Posterior cingulate gyrus (tissue), 11 donors: ENCODE measurements around the gene GSG1L.

Experiments used
- DNase-seq, 10 donors: peaks; one replicate each; pipeline versions ENCODE4 v3.0.0 to v3.0.0-alpha.2; 2020 to 2021; ENCODE audit warnings: mixed read lengths in 3 of 10
- intact Hi-C: fragments of 100-400 bp; cut with DNase I; formaldehyde crosslinking; loops from one replicate; pipeline ENCODE4 v1.15.1; 2023

The GSG1L gene

GRCh38 chr16:27784351-27785306 lies 278.9 kb downstream of the GSG1L start:
- intact Hi-C loops = no loop called here
- peak in 3 of 10 donors; percentile 58 to 74 (median 62) for DNase-seq

- intact Hi-C loops = no loop called here
- DNase-seq = peak in 2 of 10 donors; percentile 65 to 74
These were observed 281.3 kb downstream of the GSG1L start for GRCh38 chr16:27781981-27782880.

- intact Hi-C loops = no loop called here
- peak in 3 of 10 donors; percentile 69 to 75 (median 70) for DNase-seq
These were observed 282.4 kb downstream of the GSG1L start for GRCh38 chr16:27781195-27781524.

- intact Hi-C loops = no loop called here
- DNase-seq = peak in 3 of 10 donors; percentile 29 to 39 (median 30)
These were observed 282.9 kb downstream of the GSG1L start for GRCh38 chr16:27780468-27781194.

- DNase-seq = peak in 8 of 10 donors; percentile 63 to 95 (median 76)
- intact Hi-C loops = loop anchor here (5.0 kb wide), 1 partner anchor 57 kb away; no protein-coding TSS in a partner anchor
These were observed 283.8 kb downstream of the GSG1L start for GRCh38 chr16:27779641-27780164.

GRCh38 chr16:27778926-27779570 lies 284.5 kb downstream of the GSG1L start:
- DNase-seq = peak in 4 of 10 donors; percentile 42 to 89 (median 80)
- intact Hi-C loops = loop anchor here (5.0 kb wide), 1 partner anchor 57 kb away; no protein-coding TSS in a partner anchor

GRCh38 chr16:27778171-27778925 lies 285.2 kb downstream of the GSG1L start:
- peak in 3 of 10 donors; percentile 51 to 65 (median 58) for DNase-seq
- intact Hi-C loops = loop anchor here (5.0 kb wide), 1 partner anchor 56 kb away; no protein-coding TSS in a partner anchor

GRCh38 chr16:27777527-27777926 lies 286.0 kb downstream of the GSG1L start:
- DNase-seq = peak in 3 of 10 donors; percentile 31 to 53 (median 49)
- intact Hi-C loops = loop anchor here (5.0 kb wide), 1 partner anchor 55 kb away; no protein-coding TSS in a partner anchor

- peak; percentile 44 to 90 (median 66) for DNase-seq
These were observed 286.8 kb downstream of the GSG1L start for GRCh38 chr16:27776556-27777225.

GRCh38 chr16:27775254-27775653 lies 288.3 kb downstream of the GSG1L start:
- DNase-seq = peak in 2 of 10 donors; percentile 28 to 42
- intact Hi-C loops = loop anchor here (5.0 kb wide), 1 partner anchor 53 kb away; no protein-coding TSS in a partner anchor

More at GRCh38 chr16:27776556-27777225, 286.8 kb downstream of the GSG1L start:
- intact Hi-C loops = loop anchor here (5.0 kb wide), 1 partner anchor 54 kb away; no protein-coding TSS in a partner anchor

- intact Hi-C loops = loop anchor here (5.0 kb wide), 1 partner anchor 52 kb away; no protein-coding TSS in a partner anchor
- DNase-seq = peak in 3 of 10 donors; percentile 37 to 73 (median 61)
These were observed 288.7 kb downstream of the GSG1L start for GRCh38 chr16:27774779-27775178.

GRCh38 chr16:27773344-27773743 lies 290.2 kb downstream of the GSG1L start:
- intact Hi-C loops = no loop called here
- no peak for DNase-seq

GRCh38 chr16:27772093-27772825 lies 291.3 kb downstream of the GSG1L start:
- peak in 3 of 10 donors; percentile 50 to 74 (median 72) for DNase-seq
- intact Hi-C loops = no loop called here

GRCh38 chr16:27771201-27771910 lies 292.2 kb downstream of the GSG1L start:
- DNase-seq = peak in 3 of 10 donors; percentile 71 to 85 (median 75)
- intact Hi-C loops = no loop called here

GRCh38 chr16:27770271-27771196 lies 293.0 kb downstream of the GSG1L start:
- intact Hi-C loops = no loop called here
- peak in 3 of 10 donors; percentile 55 to 69 (median 60) for DNase-seq
